Endometrial microvascular endothelial cells (primary cell): ENCODE data around the gene PCBD2. TPM values are rescaled to one million over a fixed set of nuclear protein-coding genes. Genes with fewer than 3 reads are reported as not detected.
"Not testable (repeated sequence)": the region's sequence is repeated elsewhere in the genome, so short reads cannot be mapped to it uniquely, and the experiment has no call there.

ENCODE experiments used
- in situ Hi-C: cut with HindIII; loops from 2 replicates; pipeline ENCODE4 v1.10.0; 2017; ENCODE audit warnings: low sequenced_read_pairs, low pct_unique_long_range_greater_than_20kb; ENCODE audit errors: inconsistent ontology term
- total RNA-seq: library from RNA; depleted of rRNA; stranded (reverse); fragments of >200 nt; gene quantifications from one replicate; pipeline ENCODE4 v1.2.3, GENCODE V29; 2015; ENCODE audit errors: inconsistent ontology term

Gene PCBD2
- total RNA-seq, 1 donor from 2014 or later = 4.1 TPM

GRCh38 chr5:134902071-134902801 is 2.7 kb upstream of the PCBD2 start:
- in situ Hi-C loops = no loop called here

- in situ Hi-C loops = no loop called here
Observed at GRCh38 chr5:134905246-134905996, 490 bp downstream of the PCBD2 start.

- in situ Hi-C loops = no loop called here
Observed at GRCh38 chr5:134906811-134907210, 1.9 kb downstream of the PCBD2 start.

GRCh38 chr5:134910752-134911151 is 5.8 kb downstream of the PCBD2 start:
- in situ Hi-C loops = not testable (repeated sequence)

- in situ Hi-C loops = no loop called here
Observed at GRCh38 chr5:134911285-134912206, 6.6 kb downstream of the PCBD2 start.

- in situ Hi-C loops = no loop called here
Observed at GRCh38 chr5:134913254-134913653, 8.3 kb downstream of the PCBD2 start.

GRCh38 chr5:134913795-134914194 is 8.9 kb downstream of the PCBD2 start:
- in situ Hi-C loops = no loop called here

GRCh38 chr5:134917070-134917815 is 12.3 kb downstream of the PCBD2 start:
- in situ Hi-C loops = no loop called here

GRCh38 chr5:134918861-134919260 is 13.9 kb downstream of the PCBD2 start:
- in situ Hi-C loops = no loop called here

DNA sequence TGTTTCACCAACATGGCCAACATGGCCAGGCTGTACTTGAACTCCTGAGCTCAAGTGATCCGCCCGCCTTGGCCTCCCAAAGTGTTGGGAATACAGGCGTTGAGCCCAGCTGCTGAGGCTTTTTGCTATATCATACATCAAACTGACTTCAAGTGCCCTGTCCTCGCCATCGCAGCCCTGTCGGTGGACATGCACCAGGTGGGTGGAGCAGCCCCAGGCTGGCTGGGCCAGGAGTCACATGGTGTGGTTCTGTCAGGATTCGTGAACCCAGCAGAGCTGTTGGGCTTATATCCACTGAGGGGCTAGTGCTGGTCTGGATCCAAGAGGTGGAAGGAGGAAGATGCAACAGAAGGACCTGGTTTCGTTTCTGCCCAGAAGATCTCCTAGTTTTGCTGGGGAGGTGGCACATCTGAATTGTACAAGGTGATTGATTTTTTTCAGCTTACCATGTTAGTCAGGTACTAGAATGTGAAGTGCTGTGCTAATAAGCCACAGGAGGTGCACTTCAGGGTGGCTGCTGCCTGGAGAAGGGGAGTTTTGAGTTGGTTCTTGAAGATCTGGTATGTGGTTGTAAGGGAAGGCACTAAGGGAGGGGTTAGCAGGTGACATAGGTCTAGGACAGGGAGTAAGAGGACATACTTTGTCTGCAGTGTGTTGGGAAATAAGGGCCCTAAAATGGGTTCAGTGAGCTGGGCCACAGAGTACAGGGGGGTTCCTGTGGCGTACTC is 16.1 kb downstream of the PCBD2 start:
- in situ Hi-C loops = no loop called here

DNA sequence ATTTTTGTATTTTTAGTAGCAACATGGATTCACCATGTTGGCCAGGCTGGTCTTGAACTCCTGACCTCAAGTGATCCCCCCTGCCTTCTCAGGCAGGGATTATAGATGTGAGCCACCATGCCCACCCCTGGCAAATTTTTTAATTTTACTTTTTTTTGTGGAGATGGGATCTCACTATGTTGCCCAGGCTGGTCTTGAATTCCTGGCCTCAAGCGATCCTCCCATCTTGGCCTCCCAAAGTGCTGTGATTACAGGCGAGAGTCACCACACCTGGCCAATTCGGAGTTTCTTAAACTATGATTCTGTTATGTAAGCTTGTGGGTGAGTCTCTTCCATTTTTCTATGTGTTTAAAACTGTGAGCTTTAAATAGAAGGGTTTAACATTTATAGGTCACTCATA is 27.6 kb downstream of the PCBD2 start:
- in situ Hi-C loops = no loop called here

DNA sequence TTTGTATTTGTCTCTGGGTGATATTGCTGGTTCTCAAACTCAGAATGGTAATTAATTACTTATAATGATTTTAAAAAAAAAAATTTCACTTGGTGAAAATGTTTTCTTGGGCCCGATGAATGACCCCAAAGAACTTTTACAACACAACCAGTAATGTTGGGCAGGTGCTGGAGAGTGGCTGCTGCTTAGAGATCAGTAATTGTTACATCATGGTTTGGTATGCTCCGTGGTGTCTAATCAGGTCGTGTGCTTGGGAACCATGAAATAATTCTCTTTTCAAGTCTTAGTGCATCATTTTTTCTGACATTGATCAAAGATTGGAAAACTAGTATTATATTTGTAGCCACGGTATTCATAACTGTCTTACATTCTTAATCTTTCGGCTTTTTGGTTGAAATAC is 29.3 kb downstream of the PCBD2 start:
- in situ Hi-C loops = no loop called here

GRCh38 chr5:134935711-134936602 is 31.0 kb downstream of the PCBD2 start:
- in situ Hi-C loops = no loop called here

DNA sequence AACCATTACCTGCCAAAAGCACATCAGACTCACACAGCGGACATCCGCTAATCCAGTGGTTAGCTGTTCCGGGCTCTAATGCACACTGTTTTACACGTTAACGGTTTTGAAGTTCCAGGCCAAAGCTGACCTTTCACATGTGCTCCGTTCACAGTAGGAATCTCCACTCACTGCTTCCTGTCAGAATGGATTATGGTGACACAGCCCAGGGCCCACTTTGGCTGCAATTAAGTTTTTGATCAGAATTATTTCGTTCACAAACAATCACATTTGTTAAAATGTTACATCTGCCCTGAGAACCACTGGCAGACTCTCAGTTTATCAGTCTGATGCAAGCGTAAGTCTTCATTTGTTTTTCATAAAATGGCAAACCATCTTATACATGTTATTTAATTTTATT is 32.6 kb downstream of the PCBD2 start:
- in situ Hi-C loops = no loop called here

DNA sequence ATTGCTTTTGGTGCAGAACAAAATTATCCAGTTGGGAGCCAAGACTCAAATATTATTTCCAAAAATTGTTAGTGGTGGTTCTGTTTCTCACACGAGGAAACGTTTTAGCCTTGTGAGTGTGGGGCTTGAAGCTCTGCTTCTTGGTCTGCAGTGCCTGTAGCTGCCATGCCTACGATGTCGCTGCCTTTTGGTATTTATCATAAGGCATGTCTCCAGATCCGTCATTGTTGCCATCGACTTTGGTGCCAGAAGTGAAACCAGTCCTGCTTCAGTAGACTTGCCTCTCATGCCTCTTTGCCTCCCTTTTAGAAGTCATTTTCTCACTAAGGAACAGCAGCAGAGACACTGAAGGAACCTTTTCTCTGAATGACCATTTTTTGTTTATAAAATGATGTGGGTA is 33.1 kb downstream of the PCBD2 start:
- in situ Hi-C loops = no loop called here

GRCh38 chr5:134939500-134939899 is 34.6 kb downstream of the PCBD2 start:
- in situ Hi-C loops = no loop called here

DNA sequence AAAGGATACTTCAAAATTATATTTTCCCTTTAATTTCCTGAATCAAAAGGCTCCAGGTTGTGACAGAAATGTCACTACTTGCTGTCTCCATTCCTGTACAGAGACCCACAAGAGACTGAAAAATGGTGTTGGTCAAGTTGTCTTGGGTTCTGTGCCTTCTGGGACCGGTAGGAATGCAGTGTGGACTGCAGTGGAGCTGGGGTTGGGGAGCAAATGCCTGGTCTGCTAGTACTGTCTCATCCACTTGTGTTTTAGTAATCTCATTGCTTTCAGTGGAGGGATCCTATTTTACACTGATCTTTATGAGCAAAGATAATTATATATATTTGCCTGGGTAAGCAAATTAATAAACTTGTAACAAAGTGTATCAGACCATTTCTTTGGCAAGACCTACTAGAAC is 38.6 kb downstream of the PCBD2 start:
- in situ Hi-C loops = no loop called here
